H7 (cell line): ENCODE data around the gene NCL. TPM values are rescaled to one million over a fixed set of nuclear protein-coding genes. Genes with fewer than 3 reads are reported as not detected.

Experiments
- DNase-seq: peaks from one replicate; pipeline ENCODE4 v3.0.0; 2012
- H3K27me3 ChIP-seq: 2 replicates; pipeline ENCODE4 v1.6.0; 2011; ENCODE audit warnings: mild to moderate bottlenecking, low read length; ENCODE audit not compliant: control insufficient read depth, insufficient read depth
- H3K36me3 ChIP-seq: replicated peaks from 2 replicates; pipeline ENCODE4 v1.5.1; 2011; ENCODE audit warnings: low read length; ENCODE audit not compliant: control insufficient read depth, insufficient read depth
- H3K4me3 ChIP-seq: 2 replicates; pipeline ENCODE4 v1.5.1; 2011; ENCODE audit warnings: low read depth, mild to moderate bottlenecking, control low read depth, low read length, moderate library complexity; ENCODE audit not compliant: insufficient read depth
- total RNA-seq: library from RNA; depleted of rRNA; stranded (reverse); fragments of >200 nt; shearing (Covaris generic); gene quantifications from 2 replicates; pipeline ENCODE4 v1.2.3, GENCODE V29; 2014; rRNA removed

NCL gene
- 148 and 278 TPM in 2 replicates for total RNA-seq

GRCh38 chr2:231463698-231464575 lies at the start of gene NCL:
Gene NCL (minus strand): TSS chr2:231464484. CDS start chr2:231464353, 131 bp downstream.
- Histone ChIP-seq H3K36me3 (peaks cover 35% of the 10 kb centered on the region), H3K4me3 (peak within 1 kb of the TSS; percentile 100), H3K27me3 (no peaks in the 10 kb centered on the region)
- peak; percentile 99 for DNase-seq

GRCh38 chr2:231513746-231514224 lies 49.5 kb upstream of the NCL start:
- no peak for DNase-seq
- Histone ChIP-seq H3K36me3 (no peaks in the 10 kb centered on the region), H3K4me3 (peak overlapping the region; percentile 78), H3K27me3 (no peaks in the 10 kb centered on the region)

- H3K27me3 ChIP-seq: no peaks in the 10 kb centered on the region
- no peaks in the 10 kb centered on the region for H3K36me3 ChIP-seq
- no peak for DNase-seq
- no peak overlapping the region for H3K4me3 ChIP-seq
These were observed 47.9 kb upstream of the NCL start for GRCh38 chr2:231512222-231512621.

GRCh38 chr2:231503766-231504165 lies 39.5 kb upstream of the NCL start:
- no peak for DNase-seq
- no peak overlapping the region for H3K4me3 ChIP-seq
- no peaks in the 10 kb centered on the region; the same call in none of the 2 replicates for H3K36me3 ChIP-seq
- H3K27me3 ChIP-seq: no peaks in the 10 kb centered on the region

- Histone ChIP-seq H3K36me3 (no peaks in the 10 kb centered on the region; the same call in none of the 2 replicates), H3K4me3 (no peak overlapping the region), H3K27me3 (no peaks in the 10 kb centered on the region)
- DNase-seq: no peak
These were observed 38.3 kb upstream of the NCL start for GRCh38 chr2:231502596-231502995.

GRCh38 chr2:231497651-231498050 lies 33.4 kb upstream of the NCL start:
- Histone ChIP-seq H3K27me3 (no peaks in the 10 kb centered on the region), H3K4me3 (no peak overlapping the region), H3K36me3 (no peaks in the 10 kb centered on the region; the same call in 1 of the 2 replicates)
- DNase-seq: no peak

- no peaks in the 10 kb centered on the region for H3K27me3 ChIP-seq
- H3K36me3 ChIP-seq: no peaks in the 10 kb centered on the region
- DNase-seq: no peak
These were observed 30.4 kb upstream of the NCL start for GRCh38 chr2:231494669-231495068.

GRCh38 chr2:231490801-231491200 lies 26.5 kb upstream of the NCL start:
- Histone ChIP-seq H3K27me3 (no peaks in the 10 kb centered on the region), H3K36me3 (no peaks in the 10 kb centered on the region), H3K4me3 (no peak overlapping the region)
- no peak for DNase-seq

More at GRCh38 chr2:231494669-231495068, 30.4 kb upstream of the NCL start:
- H3K4me3 ChIP-seq: no peak overlapping the region

- DNase-seq: no peak
- H3K27me3 ChIP-seq: no peaks in the 10 kb centered on the region
- no peak overlapping the region for H3K4me3 ChIP-seq
- no peaks in the 10 kb centered on the region for H3K36me3 ChIP-seq
These were observed 25.7 kb upstream of the NCL start for GRCh38 chr2:231489990-231490389.

- DNase-seq: no peak
- no peaks in the 10 kb centered on the region for H3K36me3 ChIP-seq
- H3K27me3 ChIP-seq: no peaks in the 10 kb centered on the region
- no peak overlapping the region for H3K4me3 ChIP-seq
These were observed 24.0 kb upstream of the NCL start for GRCh38 chr2:231488331-231488730.

- no peak overlapping the region for H3K4me3 ChIP-seq
- DNase-seq: no peak
- H3K36me3 ChIP-seq: no peaks in the 10 kb centered on the region
- no peaks in the 10 kb centered on the region for H3K27me3 ChIP-seq
These were observed 22.7 kb upstream of the NCL start for GRCh38 chr2:231486851-231487596.

GRCh38 chr2:231483398-231484329 lies 19.4 kb upstream of the NCL start:
- no peaks in the 10 kb centered on the region for H3K27me3 ChIP-seq
- no peaks in the 10 kb centered on the region; the same call in 1 of the 2 replicates for H3K36me3 ChIP-seq
- DNase-seq: peak; percentile 76
- no peak overlapping the region for H3K4me3 ChIP-seq

- H3K27me3 ChIP-seq: no peaks in the 10 kb centered on the region
- DNase-seq: peak; percentile 96
- no peaks in the 10 kb centered on the region; the same call in 1 of the 2 replicates for H3K36me3 ChIP-seq
- H3K4me3 ChIP-seq: no peak overlapping the region
These were observed 18.6 kb upstream of the NCL start for GRCh38 chr2:231482806-231483391.
